Kidney (tissue), 14 donors: ENCODE results near the gene INPP5A. TPM values are rescaled to one million over a fixed set of nuclear protein-coding genes. Genes with fewer than 3 reads are reported as not detected.

Experiments used
- DNase-seq, 5 donors: peaks; one replicate each; pipeline ENCODE4 v3.0.0-alpha.2; 2013 to 2020
- FAIRE-seq: peaks from 2 replicates; lab custom pipeline; 2012; peaks lifted over from hg19 to GRCh38; lab: Jason Lieb, UNC
- H3K27ac ChIP-seq, 2 donors: one replicate each; pipeline ENCODE4 v1.7.0; 2013; ENCODE audit warnings: low read depth in 2 of 2, low read length in 2 of 2, inconsistent platforms in 1 of 2
- H3K27me3 ChIP-seq: one replicate; pipeline ENCODE4 v1.7.1; 2013; ENCODE audit warnings: low read length, inconsistent platforms; ENCODE audit not compliant: control insufficient read depth, insufficient read depth
- H3K36me3 ChIP-seq, 3 donors: one replicate each; pipeline versions ENCODE4 v1.7.0 to v1.7.1; 2013; ENCODE audit warnings: low read length in 3 of 3, control low read depth in 1 of 3, inconsistent platforms in 1 of 3; ENCODE audit not compliant: insufficient read depth in 3 of 3, control insufficient read depth in 2 of 3
- H3K4me1 ChIP-seq, 3 donors: one replicate each; pipeline versions ENCODE4 v1.7.0 to v1.7.1; 2013; ENCODE audit warnings: low read length in 3 of 3, inconsistent platforms in 1 of 3, low read depth in 1 of 3; ENCODE audit not compliant: control insufficient read depth in 2 of 3, insufficient read depth in 2 of 3
- H3K4me3 ChIP-seq, 3 donors: one replicate each; pipeline versions ENCODE4 v1.7.0 to v1.8.1; 2013; ENCODE audit warnings: low read length in 3 of 3, control low read depth in 1 of 3, inconsistent platforms in 1 of 3
- H3K9ac ChIP-seq, 3 donors: one replicate each; pipeline versions ENCODE4 v1.7.0 to v1.7.1; 2013; ENCODE audit warnings: low read length in 3 of 3, control low read depth in 1 of 3, inconsistent platforms in 1 of 3
- H3K9me3 ChIP-seq, 3 donors: one replicate each; pipeline versions ENCODE4 v1.7.0 to v1.7.1; 2013; ENCODE audit warnings: low read length in 3 of 3, control low read depth in 1 of 3, inconsistent platforms in 1 of 3; ENCODE audit not compliant: control insufficient read depth in 2 of 3, insufficient read depth in 1 of 3
- CTCF ChIP-seq: IDR thresholded peaks from 3 replicates; pipeline ENCODE4 v1.5.1; 2012; ENCODE audit warnings: mild to moderate bottlenecking, moderate library complexity, borderline replicate concordance; ENCODE audit not compliant: insufficient read depth; ENCODE audit errors: extremely low read depth
- intact Hi-C: fragments of 100-400 bp; cut with DNase I; formaldehyde crosslinking; loops from one replicate; pipeline ENCODE4 v1.11.1; 2022
- polyA plus RNA-seq: library from polyadenylated mRNA; stranded (reverse); fragments of 350-450 nt; fragmentation: Illumina TruSeq; extraction: RNeasy Lipid Tissue Mini Kit (QIAGEN cat#74804); gene quantifications from one replicate; pipeline ENCODE4 v1.2.3, GENCODE V29; 2014; ENCODE audit warnings: low read depth, low replicate concordance; ENCODE audit not compliant: insufficient read depth
- total RNA-seq: library from RNA; stranded (reverse); fragmentation: NEBNext Ultra II Directional; extraction: Animal tissue kit (Norgen Biotek cat#: 25700); gene quantifications from one replicate; pipeline ENCODE4 v1.2.1, GENCODE V29; 2021
- donor health status: control.
- donor health status: control.
- donor health status: control.
- donor health status: control.
- donor health status: control.
- donor health status: DM: yes; HTN: yes; CAD: no.
- donor health status: Normal renal cell carcinoma (clear cell type).

Gene INPP5A
- total and polyA plus RNA-seq, 2 donors from 2014 or later, result 20.8 to 40.3 TPM

GRCh38 chr10:132761395-132762060 lies 223.9 kb downstream of the INPP5A start:
- intact Hi-C loops, result no loop called here
- TF ChIP-seq CTCF, result no peak
- DNase-seq (no peak), FAIRE-seq (no peak)
- Histone ChIP-seq H3K9ac (no peak overlapping the region), H3K4me3 (no peak overlapping the region), H3K4me1 (no peaks in the 10 kb centered on the region), H3K27me3 (no peaks in the 10 kb centered on the region), H3K9me3 (no peaks in the 10 kb centered on the region), H3K36me3 (peaks cover under 1 to 7% (median 7%) of the 10 kb centered on the region in 3 donors), H3K27ac (no peak overlapping the region)

- Histone ChIP-seq H3K4me1 (no peaks in the 10 kb centered on the region), H3K4me3 (no peak overlapping the region), H3K27me3 (no peaks in the 10 kb centered on the region), H3K9me3 (no peaks in the 10 kb centered on the region), H3K36me3 (peaks cover 0 to 7% (median 7%) of the 10 kb centered on the region in 3 donors), H3K27ac (no peak overlapping the region), H3K9ac (no peak overlapping the region)
- FAIRE-seq, result no peak
- intact Hi-C loops, result no loop called here
- DNase-seq, result no peak
- no peak for TF ChIP-seq CTCF
Observed at GRCh38 chr10:132762267-132762666, 224.7 kb downstream of the INPP5A start.

- DNase-seq, result no peak
- intact Hi-C loops, result no loop called here
- H3K9ac ChIP-seq, result no peak overlapping the region
- no peaks in the 10 kb centered on the region for H3K9me3 ChIP-seq
- H3K36me3 ChIP-seq, result peaks cover 0 to 7% (median 7%) of the 10 kb centered on the region in 3 donors
- no peak overlapping the region for H3K27ac ChIP-seq
- no peaks in the 10 kb centered on the region for H3K27me3 ChIP-seq
- no peak for TF ChIP-seq CTCF
- no peak overlapping the region for H3K4me3 ChIP-seq
- no peak for FAIRE-seq
- no peaks in the 10 kb centered on the region for H3K4me1 ChIP-seq
Observed at GRCh38 chr10:132763545-132763944, 226.0 kb downstream of the INPP5A start.

- no peaks in the 10 kb centered on the region for H3K9me3 ChIP-seq
- peaks cover 0 to 7% (median 3%) of the 10 kb centered on the region in 3 donors for H3K36me3 ChIP-seq
- DNase-seq (no peak), FAIRE-seq (no peak)
- intact Hi-C loops, result no loop called here
- H3K27ac ChIP-seq, result no peak overlapping the region
- H3K9ac ChIP-seq, result no peak overlapping the region
- no peaks in the 10 kb centered on the region for H3K4me1 ChIP-seq
- H3K27me3 ChIP-seq, result no peaks in the 10 kb centered on the region
- H3K4me3 ChIP-seq, result no peak overlapping the region
- no peak for TF ChIP-seq CTCF
Observed at GRCh38 chr10:132764108-132764507, 226.5 kb downstream of the INPP5A start.
